Neural cell (in vitro differentiated cells): ENCODE data around the gene HAO1. TPM values are rescaled to one million over a fixed set of nuclear protein-coding genes. Genes with fewer than 3 reads are reported as not detected.

Experiments used
- H2AFZ ChIP-seq: fragments of 200-600, 300-800 bp; sonication (generic), shearing (Covaris generic); 2 replicates; pipeline ENCODE4 v1.6.0; 2014; ENCODE audit warnings: low read depth, mild to moderate bottlenecking, antibody characterized with exemption, low read length, moderate library complexity
- H3F3A ChIP-seq: fragments of 200-600 bp; shearing (Covaris generic); 2 replicates; pipeline ENCODE4 v1.6.1; 2016; ENCODE audit warnings: mild to moderate bottlenecking, moderate library complexity, mixed read lengths, antibody characterized with exemption, low read length; ENCODE audit not compliant: insufficient read depth, poor library complexity, severe bottlenecking
- H3K27ac ChIP-seq: fragments of 200-600, 300-800 bp; sonication (generic), shearing (Covaris generic); 2 replicates; pipeline ENCODE4 v1.5.1; 2014; ENCODE audit warnings: mild to moderate bottlenecking, low read length, moderate library complexity
- H3K27me3 ChIP-seq: fragments of 300-800, 200-600 bp; sonication (generic), shearing (Covaris generic); 2 replicates; pipeline ENCODE4 v1.6.0; 2014; ENCODE audit warnings: mild to moderate bottlenecking, low read depth, low read length, moderate library complexity; ENCODE audit not compliant: insufficient read depth
- H3K36me3 ChIP-seq: fragments of 300-800, 200-600 bp; sonication (generic), shearing (Covaris generic); 2 replicates; pipeline ENCODE4 v1.5.1; 2014; ENCODE audit warnings: mild to moderate bottlenecking, antibody characterized with exemption, low read length, moderate library complexity; ENCODE audit not compliant: insufficient read depth
- H3K4me2 ChIP-seq: fragments of 300-800, 200-600 bp; sonication (generic), shearing (Covaris generic); 2 replicates; pipeline ENCODE4 v1.6.0; 2014; ENCODE audit warnings: mild to moderate bottlenecking, low read length
- H3K4me3 ChIP-seq: fragments of 300-800, 200-600 bp; sonication (generic), shearing (Covaris generic); 2 replicates; pipeline ENCODE4 v1.5.1; 2014; ENCODE audit warnings: mild to moderate bottlenecking, low read length, moderate library complexity
- H3K79me2 ChIP-seq: fragments of 200-600 bp; shearing (Covaris generic); replicated peaks from 2 replicates; pipeline ENCODE4 v1.6.0; 2014; ENCODE audit warnings: mild to moderate bottlenecking, low read length, moderate library complexity; ENCODE audit not compliant: insufficient read depth
- H3K9ac ChIP-seq: fragments of 300-800, 200-600 bp; sonication (generic), shearing (Covaris generic); 2 replicates; pipeline ENCODE4 v1.6.1; 2016; ENCODE audit warnings: mild to moderate bottlenecking, low read length, mixed read lengths
- H3K9me2 ChIP-seq: fragments of 200-600 bp; shearing (Covaris generic); 2 replicates; pipeline ENCODE4 v1.6.1; 2016; ENCODE audit warnings: mild to moderate bottlenecking, low read length, mixed read lengths; ENCODE audit not compliant: insufficient read depth
- H3K9me3 ChIP-seq: fragments of 200-600, 300-800 bp; sonication (generic), shearing (Covaris generic); 2 replicates; pipeline ENCODE4 v1.6.1; 2016; ENCODE audit warnings: mild to moderate bottlenecking, mixed run types, low read length, moderate library complexity, mixed read lengths
- H4K20me1 ChIP-seq: fragments of 200-600 bp; shearing (Covaris generic); 2 replicates; pipeline ENCODE4 v1.6.1; 2016; ENCODE audit warnings: mild to moderate bottlenecking, mixed run types; ENCODE audit not compliant: insufficient read depth
- EP300 ChIP-seq: fragments of 450-650 bp; conservative IDR thresholded peaks from 2 replicates; pipeline ENCODE4 v1.6.1; 2014; ENCODE audit warnings: antibody characterized with exemption, mild to moderate bottlenecking, moderate library complexity; ENCODE audit not compliant: poor library complexity, severe bottlenecking
- EZH2 ChIP-seq: fragments of 200-600, 300-800 bp; shearing (Covaris generic), sonication (generic); IDR thresholded peaks from 2 replicates; pipeline ENCODE4 v1.6.1; 2014; ENCODE audit warnings: antibody characterized with exemption, low read length, borderline replicate concordance, mild to moderate bottlenecking; ENCODE audit not compliant: insufficient read depth, poor library complexity, severe bottlenecking
- MXI1 ChIP-seq: fragments of 450-650 bp; conservative IDR thresholded peaks from 2 replicates; pipeline ENCODE4 v1.6.1; 2014; ENCODE audit warnings: antibody characterized with exemption, mild to moderate bottlenecking; ENCODE audit not compliant: poor library complexity, severe bottlenecking
- POLR2AphosphoS5 ChIP-seq: IDR thresholded peaks from 2 replicates; pipeline ENCODE4 v1.6.1; 2012
- RAD21 ChIP-seq: fragments of 450-650 bp; conservative IDR thresholded peaks from 2 replicates; pipeline ENCODE4 v1.6.1; 2014; ENCODE audit warnings: antibody characterized with exemption, mild to moderate bottlenecking, moderate library complexity
- SMC3 ChIP-seq: fragments of 450-650 bp; conservative IDR thresholded peaks from 2 replicates; pipeline ENCODE4 v1.6.1; 2014; ENCODE audit warnings: antibody characterized with exemption, mild to moderate bottlenecking, moderate library complexity; ENCODE audit not compliant: poor library complexity
- TAF1 ChIP-seq: IDR thresholded peaks from 2 replicates; pipeline ENCODE4 v1.6.1; 2012; ENCODE audit warnings: low read depth
- polyA plus RNA-seq: library from polyadenylated mRNA; depleted of rRNA; stranded (reverse); fragments of >200 nt; gene quantifications from 2 replicates; pipeline ENCODE4 v1.2.3, GENCODE V29; 2014
- TF ChIP-seq, protein P1 (sequence below): IDR thresholded peaks from 2 replicates; pipeline ENCODE4 v1.6.1; 2012; ENCODE audit warnings: borderline replicate concordance
- TF ChIP-seq, protein P2 (sequence below): fragments of 450-650 bp; IDR thresholded peaks from 2 replicates; pipeline ENCODE4 v1.5.1; 2014; ENCODE audit warnings: antibody characterized with exemption, mild to moderate bottlenecking, moderate library complexity; ENCODE audit not compliant: poor library complexity, severe bottlenecking

HAO1 gene
- polyA plus RNA-seq, 1 donor from 2014 or later, result not detected

DNA sequence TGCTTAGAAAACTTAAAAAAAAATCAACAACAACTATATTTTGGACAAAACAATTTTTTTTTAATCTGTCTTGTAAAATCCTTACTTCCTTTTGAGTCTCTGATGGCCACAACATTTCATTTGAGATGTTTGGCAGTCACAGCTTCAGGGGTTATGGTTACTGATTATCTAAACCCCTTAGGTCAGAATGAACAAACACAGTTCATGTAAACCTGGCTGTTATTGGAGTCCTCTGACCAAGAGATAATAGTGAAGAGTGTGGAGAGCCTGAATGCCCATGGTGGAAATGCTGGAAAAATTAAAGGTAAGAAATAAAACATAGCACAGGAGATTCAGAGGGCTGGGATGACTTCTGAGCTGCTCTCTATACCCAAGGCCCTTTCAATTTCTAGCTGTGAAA lies 41.1 kb upstream of the HAO1 start:
- no peaks in the 10 kb centered on the region for H3F3A ChIP-seq
- H3K4me2 ChIP-seq, result no peak overlapping the region
- no peaks in the 10 kb centered on the region for H4K20me1 ChIP-seq
- no peaks in the 10 kb centered on the region for H3K36me3 ChIP-seq
- no peak overlapping the region for H3K27ac ChIP-seq
- H2AFZ ChIP-seq, result no peak overlapping the region
- H3K9me3 ChIP-seq, result no peaks in the 10 kb centered on the region
- no peak for TF ChIP-seq POLR2AphosphoS5
- TF ChIP-seq SMC3, result no peak
- no peak for TF ChIP-seq TAF1
- no peak for TF ChIP-seq RAD21
- TF ChIP-seq EZH2, result no peak
- TF ChIP-seq, protein P1, sequence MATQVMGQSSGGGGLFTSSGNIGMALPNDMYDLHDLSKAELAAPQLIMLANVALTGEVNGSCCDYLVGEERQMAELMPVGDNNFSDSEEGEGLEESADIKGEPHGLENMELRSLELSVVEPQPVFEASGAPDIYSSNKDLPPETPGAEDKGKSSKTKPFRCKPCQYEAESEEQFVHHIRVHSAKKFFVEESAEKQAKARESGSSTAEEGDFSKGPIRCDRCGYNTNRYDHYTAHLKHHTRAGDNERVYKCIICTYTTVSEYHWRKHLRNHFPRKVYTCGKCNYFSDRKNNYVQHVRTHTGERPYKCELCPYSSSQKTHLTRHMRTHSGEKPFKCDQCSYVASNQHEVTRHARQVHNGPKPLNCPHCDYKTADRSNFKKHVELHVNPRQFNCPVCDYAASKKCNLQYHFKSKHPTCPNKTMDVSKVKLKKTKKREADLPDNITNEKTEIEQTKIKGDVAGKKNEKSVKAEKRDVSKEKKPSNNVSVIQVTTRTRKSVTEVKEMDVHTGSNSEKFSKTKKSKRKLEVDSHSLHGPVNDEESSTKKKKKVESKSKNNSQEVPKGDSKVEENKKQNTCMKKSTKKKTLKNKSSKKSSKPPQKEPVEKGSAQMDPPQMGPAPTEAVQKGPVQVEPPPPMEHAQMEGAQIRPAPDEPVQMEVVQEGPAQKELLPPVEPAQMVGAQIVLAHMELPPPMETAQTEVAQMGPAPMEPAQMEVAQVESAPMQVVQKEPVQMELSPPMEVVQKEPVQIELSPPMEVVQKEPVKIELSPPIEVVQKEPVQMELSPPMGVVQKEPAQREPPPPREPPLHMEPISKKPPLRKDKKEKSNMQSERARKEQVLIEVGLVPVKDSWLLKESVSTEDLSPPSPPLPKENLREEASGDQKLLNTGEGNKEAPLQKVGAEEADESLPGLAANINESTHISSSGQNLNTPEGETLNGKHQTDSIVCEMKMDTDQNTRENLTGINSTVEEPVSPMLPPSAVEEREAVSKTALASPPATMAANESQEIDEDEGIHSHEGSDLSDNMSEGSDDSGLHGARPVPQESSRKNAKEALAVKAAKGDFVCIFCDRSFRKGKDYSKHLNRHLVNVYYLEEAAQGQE, result no peak
- H3K79me2 ChIP-seq, result no peaks in the 10 kb centered on the region
- no peak overlapping the region for H3K4me3 ChIP-seq
- H3K9ac ChIP-seq, result no peak overlapping the region
- H3K9me2 ChIP-seq, result no peaks in the 10 kb centered on the region
- H3K27me3 ChIP-seq, result no peaks in the 10 kb centered on the region

DNA sequence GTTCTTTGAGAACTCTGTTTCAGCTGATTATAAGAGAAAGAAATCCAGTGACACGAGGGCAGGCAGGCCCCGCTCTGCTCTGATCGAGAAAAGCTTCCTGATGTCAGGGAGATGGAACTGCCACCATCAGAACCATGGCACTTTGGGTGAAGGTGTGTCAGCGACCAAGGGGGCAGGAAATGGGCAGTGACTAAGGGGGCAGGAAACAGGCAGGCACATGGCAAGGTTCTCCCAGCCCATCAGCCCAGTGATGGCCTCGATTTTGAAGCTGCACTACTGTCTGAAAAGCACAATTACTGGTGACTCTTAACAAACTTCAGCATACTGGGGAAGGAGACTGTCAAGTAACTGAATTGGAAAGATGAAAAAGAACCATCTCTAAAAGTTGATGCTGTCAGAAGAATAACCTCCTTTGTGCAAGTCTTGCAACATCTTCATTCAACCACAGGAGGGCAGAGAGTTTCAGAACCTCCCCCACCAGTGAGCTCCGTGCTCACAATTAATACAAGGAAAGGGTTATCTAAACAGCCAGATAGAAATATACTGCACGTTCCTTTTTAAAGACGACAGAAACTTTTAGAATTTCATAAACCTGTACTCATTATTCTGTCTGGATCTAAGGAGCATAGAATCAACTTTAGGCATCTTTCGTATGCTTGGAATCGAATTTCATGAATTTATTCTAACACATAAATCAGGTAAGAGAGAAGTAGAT lies 40.2 kb upstream of the HAO1 start:
- H3K9ac ChIP-seq, result no peak overlapping the region
- no peaks in the 10 kb centered on the region for H3F3A ChIP-seq
- TF ChIP-seq EZH2 (no peak), POLR2AphosphoS5 (no peak), RAD21 (peak; percentile 31), EP300 (no peak), SMC3 (peak; percentile 38), MXI1 (no peak), TAF1 (no peak)
- TF ChIP-seq, protein P1, result no peak
- TF ChIP-seq, protein P2, sequence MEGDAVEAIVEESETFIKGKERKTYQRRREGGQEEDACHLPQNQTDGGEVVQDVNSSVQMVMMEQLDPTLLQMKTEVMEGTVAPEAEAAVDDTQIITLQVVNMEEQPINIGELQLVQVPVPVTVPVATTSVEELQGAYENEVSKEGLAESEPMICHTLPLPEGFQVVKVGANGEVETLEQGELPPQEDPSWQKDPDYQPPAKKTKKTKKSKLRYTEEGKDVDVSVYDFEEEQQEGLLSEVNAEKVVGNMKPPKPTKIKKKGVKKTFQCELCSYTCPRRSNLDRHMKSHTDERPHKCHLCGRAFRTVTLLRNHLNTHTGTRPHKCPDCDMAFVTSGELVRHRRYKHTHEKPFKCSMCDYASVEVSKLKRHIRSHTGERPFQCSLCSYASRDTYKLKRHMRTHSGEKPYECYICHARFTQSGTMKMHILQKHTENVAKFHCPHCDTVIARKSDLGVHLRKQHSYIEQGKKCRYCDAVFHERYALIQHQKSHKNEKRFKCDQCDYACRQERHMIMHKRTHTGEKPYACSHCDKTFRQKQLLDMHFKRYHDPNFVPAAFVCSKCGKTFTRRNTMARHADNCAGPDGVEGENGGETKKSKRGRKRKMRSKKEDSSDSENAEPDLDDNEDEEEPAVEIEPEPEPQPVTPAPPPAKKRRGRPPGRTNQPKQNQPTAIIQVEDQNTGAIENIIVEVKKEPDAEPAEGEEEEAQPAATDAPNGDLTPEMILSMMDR, result peak; percentile 50
- no peaks in the 10 kb centered on the region for H3K79me2 ChIP-seq
- H3K27ac ChIP-seq, result no peak overlapping the region
- no peak overlapping the region for H2AFZ ChIP-seq
- no peaks in the 10 kb centered on the region for H3K36me3 ChIP-seq
- H3K27me3 ChIP-seq, result no peaks in the 10 kb centered on the region
- no peaks in the 10 kb centered on the region for H3K9me2 ChIP-seq
- H4K20me1 ChIP-seq, result no peaks in the 10 kb centered on the region
- no peak overlapping the region for H3K4me3 ChIP-seq
- no peaks in the 10 kb centered on the region for H3K9me3 ChIP-seq
- H3K4me2 ChIP-seq, result no peak overlapping the region
